Measurements from ENCODE around the gene KIAA0930.

Gene KIAA0930

DNA sequence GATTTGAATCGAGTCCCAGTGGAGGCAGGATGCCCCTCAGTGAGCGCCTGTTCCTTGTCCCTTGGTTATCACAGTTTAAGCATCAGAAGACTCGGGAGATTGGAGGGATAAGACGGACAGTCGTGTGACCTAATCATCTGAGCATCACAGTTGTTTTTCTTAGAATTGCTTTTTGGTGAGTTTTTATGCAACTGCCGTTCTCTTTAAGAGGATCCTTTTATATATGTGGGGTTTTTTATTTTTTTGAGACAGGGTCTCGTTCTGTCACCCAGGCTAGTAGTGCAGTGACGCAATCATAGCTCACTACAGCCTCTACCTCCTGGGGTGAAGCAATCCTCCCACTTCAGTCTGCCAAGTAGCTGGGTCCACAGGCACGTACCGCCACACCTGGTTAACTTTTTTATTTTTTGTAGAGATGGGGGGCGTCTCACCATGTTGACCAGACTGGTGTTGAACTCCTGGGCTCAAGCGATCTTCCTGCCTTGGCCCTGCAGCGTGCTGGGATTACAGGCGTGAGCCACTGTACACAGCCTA, 60.5 kb downstream of the KIAA0930 start:
- no peak for TF ChIP-seq SIN3A (IDR thresholded peaks at IDR 0.05; ENCODE audit: borderline replicate concordance, insufficient read depth, low read length)
- TF ChIP-seq TAF1 (IDR thresholded peaks at IDR 0.05; ENCODE audit: borderline replicate concordance, insufficient read depth, low read length): no peak
- TF ChIP-seq, protein P1, sequence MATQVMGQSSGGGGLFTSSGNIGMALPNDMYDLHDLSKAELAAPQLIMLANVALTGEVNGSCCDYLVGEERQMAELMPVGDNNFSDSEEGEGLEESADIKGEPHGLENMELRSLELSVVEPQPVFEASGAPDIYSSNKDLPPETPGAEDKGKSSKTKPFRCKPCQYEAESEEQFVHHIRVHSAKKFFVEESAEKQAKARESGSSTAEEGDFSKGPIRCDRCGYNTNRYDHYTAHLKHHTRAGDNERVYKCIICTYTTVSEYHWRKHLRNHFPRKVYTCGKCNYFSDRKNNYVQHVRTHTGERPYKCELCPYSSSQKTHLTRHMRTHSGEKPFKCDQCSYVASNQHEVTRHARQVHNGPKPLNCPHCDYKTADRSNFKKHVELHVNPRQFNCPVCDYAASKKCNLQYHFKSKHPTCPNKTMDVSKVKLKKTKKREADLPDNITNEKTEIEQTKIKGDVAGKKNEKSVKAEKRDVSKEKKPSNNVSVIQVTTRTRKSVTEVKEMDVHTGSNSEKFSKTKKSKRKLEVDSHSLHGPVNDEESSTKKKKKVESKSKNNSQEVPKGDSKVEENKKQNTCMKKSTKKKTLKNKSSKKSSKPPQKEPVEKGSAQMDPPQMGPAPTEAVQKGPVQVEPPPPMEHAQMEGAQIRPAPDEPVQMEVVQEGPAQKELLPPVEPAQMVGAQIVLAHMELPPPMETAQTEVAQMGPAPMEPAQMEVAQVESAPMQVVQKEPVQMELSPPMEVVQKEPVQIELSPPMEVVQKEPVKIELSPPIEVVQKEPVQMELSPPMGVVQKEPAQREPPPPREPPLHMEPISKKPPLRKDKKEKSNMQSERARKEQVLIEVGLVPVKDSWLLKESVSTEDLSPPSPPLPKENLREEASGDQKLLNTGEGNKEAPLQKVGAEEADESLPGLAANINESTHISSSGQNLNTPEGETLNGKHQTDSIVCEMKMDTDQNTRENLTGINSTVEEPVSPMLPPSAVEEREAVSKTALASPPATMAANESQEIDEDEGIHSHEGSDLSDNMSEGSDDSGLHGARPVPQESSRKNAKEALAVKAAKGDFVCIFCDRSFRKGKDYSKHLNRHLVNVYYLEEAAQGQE (IDR thresholded peaks at IDR 0.05; ENCODE audit: insufficient read depth in 1 of 2, low read depth in 2 of 2, low read length in 2 of 2): no peak
- no peak for TF ChIP-seq FOXP2 (optimal IDR thresholded peaks at IDR 0.05; ENCODE audit: borderline replicate concordance, extremely low read depth, extremely low read length, insufficient read depth)
- no peak for TF ChIP-seq POLR2AphosphoS5 (IDR thresholded peaks at IDR 0.05; ENCODE audit: low read depth, low read length)

DNA sequence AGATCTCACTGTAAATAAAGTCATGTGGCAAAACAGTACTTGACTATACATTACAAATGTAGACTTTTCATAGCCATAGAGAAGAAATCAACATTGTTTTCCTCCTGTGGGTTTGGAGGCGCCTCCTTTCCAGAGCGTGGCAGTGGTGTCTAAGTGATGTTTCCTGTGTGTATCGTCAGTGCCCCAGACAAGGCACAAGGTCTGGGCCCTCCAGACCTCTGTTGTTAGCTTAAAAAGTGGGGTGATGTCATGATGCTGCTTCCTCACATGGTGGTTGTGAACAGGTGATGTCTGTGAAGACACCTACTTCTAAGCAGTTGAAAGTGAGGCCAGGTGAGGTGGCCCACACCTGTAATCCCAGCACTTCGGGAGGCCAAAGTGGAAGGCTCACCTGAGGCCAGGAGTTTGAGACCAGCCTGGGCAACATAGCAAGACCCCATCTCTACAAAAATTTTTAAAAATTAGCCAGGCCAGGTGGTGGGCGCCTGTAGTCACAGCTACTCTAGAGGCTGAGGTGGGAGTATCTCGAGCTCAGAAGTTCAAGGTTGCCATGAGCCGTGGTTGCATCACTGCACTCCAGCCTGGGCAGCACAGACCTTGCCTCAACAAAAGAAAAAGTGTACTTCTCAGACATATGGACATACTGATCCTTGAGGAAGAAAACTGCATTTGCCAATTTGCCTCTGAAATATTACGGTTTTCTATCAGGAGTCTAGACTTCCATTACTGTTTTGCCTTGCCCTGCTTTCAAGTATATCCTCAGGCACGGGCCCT, 61.2 kb downstream of the KIAA0930 start:
- TF ChIP-seq, protein P1 (IDR thresholded peaks at IDR 0.05; ENCODE audit: insufficient read depth in 1 of 2, low read depth in 2 of 2, low read length in 2 of 2): no peak
- TF ChIP-seq SIN3A (IDR thresholded peaks at IDR 0.05; ENCODE audit: borderline replicate concordance, insufficient read depth, low read length): no peak
- no peak for TF ChIP-seq FOXP2 (optimal IDR thresholded peaks at IDR 0.05; ENCODE audit: borderline replicate concordance, extremely low read depth, extremely low read length, insufficient read depth)
- TF ChIP-seq TAF1 (IDR thresholded peaks at IDR 0.05; ENCODE audit: borderline replicate concordance, insufficient read depth, low read length): no peak
- no peak for TF ChIP-seq POLR2AphosphoS5 (IDR thresholded peaks at IDR 0.05; ENCODE audit: low read depth, low read length)

DNA sequence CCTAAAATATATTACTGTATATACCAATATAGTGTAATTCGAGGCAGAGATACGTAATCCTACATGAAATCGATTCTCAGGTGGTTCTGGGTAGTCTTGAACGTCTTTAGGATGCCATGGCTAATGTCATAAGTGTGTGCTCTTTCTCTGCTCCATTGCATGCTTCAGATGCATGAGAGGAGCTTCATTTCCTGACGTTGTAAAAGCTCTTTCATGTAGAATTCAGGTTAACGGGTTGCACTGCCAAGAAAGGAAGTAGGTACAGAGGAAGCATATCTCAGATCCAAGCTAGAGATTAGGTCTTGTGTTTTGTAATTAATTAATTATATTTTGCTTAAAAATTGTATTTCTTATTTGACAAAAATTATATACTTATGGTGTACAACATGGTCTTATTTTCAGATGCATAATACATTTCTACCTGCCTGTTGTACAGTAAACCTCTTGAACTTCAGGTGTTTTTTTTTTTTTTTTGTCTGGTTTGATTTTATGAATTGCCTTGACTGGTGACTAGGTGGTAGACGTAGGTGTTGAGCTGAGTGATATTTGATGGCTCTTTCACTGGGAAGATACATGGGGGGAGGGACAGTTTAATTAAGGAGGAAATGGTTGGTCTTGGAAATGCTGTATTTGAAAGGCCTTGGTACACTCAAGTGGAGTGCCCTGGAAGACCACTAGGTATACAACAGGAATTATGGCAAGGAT, 67.7 kb downstream of the KIAA0930 start:
- TF ChIP-seq SIN3A (IDR thresholded peaks at IDR 0.05; ENCODE audit: borderline replicate concordance, insufficient read depth, low read length) (no peak), FOXP2 (optimal IDR thresholded peaks at IDR 0.05; ENCODE audit: borderline replicate concordance, extremely low read depth, extremely low read length, insufficient read depth) (no peak), TAF1 (IDR thresholded peaks at IDR 0.05; ENCODE audit: borderline replicate concordance, insufficient read depth, low read length) (no peak), POLR2AphosphoS5 (IDR thresholded peaks at IDR 0.05; ENCODE audit: low read depth, low read length) (no peak)
- TF ChIP-seq, protein P1 (IDR thresholded peaks at IDR 0.05; ENCODE audit: insufficient read depth in 1 of 2, low read depth in 2 of 2, low read length in 2 of 2): no peak

DNA sequence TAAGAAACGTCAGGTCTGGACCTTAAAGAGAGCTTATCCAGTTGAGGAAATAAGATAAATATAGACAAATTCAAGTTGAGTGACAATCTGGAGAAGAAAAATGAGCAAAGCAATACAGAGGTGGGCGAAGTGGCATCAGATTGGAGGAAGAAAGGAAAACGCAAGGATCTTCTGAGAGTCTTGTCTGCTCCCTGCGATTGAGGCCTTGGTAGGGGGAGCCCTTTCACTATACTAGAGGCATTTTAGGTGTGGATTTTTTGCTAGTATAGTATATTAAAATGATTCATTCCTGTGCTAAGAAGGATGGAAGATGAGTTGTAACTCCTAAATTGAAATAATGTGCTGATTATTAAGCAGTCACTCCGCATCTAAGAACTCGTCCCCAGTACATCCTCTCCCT, 68.9 kb downstream of the KIAA0930 start:
- no peak for TF ChIP-seq SIN3A (IDR thresholded peaks at IDR 0.05; ENCODE audit: borderline replicate concordance, insufficient read depth, low read length)
- TF ChIP-seq, protein P1 (IDR thresholded peaks at IDR 0.05; ENCODE audit: insufficient read depth in 1 of 2, low read depth in 2 of 2, low read length in 2 of 2): no peak
- TF ChIP-seq POLR2AphosphoS5 (IDR thresholded peaks at IDR 0.05; ENCODE audit: low read depth, low read length): no peak
- TF ChIP-seq TAF1 (IDR thresholded peaks at IDR 0.05; ENCODE audit: borderline replicate concordance, insufficient read depth, low read length): no peak
- no peak for TF ChIP-seq FOXP2 (optimal IDR thresholded peaks at IDR 0.05; ENCODE audit: borderline replicate concordance, extremely low read depth, extremely low read length, insufficient read depth)
